Measurements from ENCODE around the gene JAKMIP2.

The JAKMIP2 gene

GRCh38 chr5:147547730-147548129 lies 234.8 kb downstream of the JAKMIP2 start:
- no peaks in the 10 kb centered on the region for H3K9me3 ChIP-seq (ENCODE audit: control insufficient read depth, low read length)
- no peak overlapping the region for H3K27ac ChIP-seq

GRCh38 chr5:147544556-147544955 lies 238.0 kb downstream of the JAKMIP2 start:
- Histone ChIP-seq H2AFZ (no peak overlapping the region), H3K4me1 (no peaks in the 10 kb centered on the region), H3K4me2 (ENCODE audit: low read length) (no peak overlapping the region), H3K36me3 (ENCODE audit: control insufficient read depth, insufficient read depth, low read length) (no peaks in the 10 kb centered on the region), H3K9ac (no peak overlapping the region), H3K9me3 (ENCODE audit: control insufficient read depth, low read length) (no peaks in the 10 kb centered on the region), H3K4me3 (ENCODE audit: low read depth, low read length) (no peak overlapping the region), H3K27me3 (ENCODE audit: control insufficient read depth, insufficient read depth, low read length) (no peaks in the 10 kb centered on the region), H3K27ac (no peak overlapping the region), H3K79me2 (no peaks in the 10 kb centered on the region)
- TF ChIP-seq, protein P1, sequence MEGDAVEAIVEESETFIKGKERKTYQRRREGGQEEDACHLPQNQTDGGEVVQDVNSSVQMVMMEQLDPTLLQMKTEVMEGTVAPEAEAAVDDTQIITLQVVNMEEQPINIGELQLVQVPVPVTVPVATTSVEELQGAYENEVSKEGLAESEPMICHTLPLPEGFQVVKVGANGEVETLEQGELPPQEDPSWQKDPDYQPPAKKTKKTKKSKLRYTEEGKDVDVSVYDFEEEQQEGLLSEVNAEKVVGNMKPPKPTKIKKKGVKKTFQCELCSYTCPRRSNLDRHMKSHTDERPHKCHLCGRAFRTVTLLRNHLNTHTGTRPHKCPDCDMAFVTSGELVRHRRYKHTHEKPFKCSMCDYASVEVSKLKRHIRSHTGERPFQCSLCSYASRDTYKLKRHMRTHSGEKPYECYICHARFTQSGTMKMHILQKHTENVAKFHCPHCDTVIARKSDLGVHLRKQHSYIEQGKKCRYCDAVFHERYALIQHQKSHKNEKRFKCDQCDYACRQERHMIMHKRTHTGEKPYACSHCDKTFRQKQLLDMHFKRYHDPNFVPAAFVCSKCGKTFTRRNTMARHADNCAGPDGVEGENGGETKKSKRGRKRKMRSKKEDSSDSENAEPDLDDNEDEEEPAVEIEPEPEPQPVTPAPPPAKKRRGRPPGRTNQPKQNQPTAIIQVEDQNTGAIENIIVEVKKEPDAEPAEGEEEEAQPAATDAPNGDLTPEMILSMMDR (IDR thresholded peaks at IDR 0.05) = no peak

More at GRCh38 chr5:147547730-147548129, 234.8 kb downstream of the JAKMIP2 start:
- Histone ChIP-seq H3K9ac (no peak overlapping the region), H3K4me2 (ENCODE audit: low read length) (no peak overlapping the region), H3K79me2 (no peaks in the 10 kb centered on the region), H3K36me3 (ENCODE audit: control insufficient read depth, insufficient read depth, low read length) (no peaks in the 10 kb centered on the region), H3K4me3 (ENCODE audit: low read depth, low read length) (no peak overlapping the region), H2AFZ (no peak overlapping the region), H3K27me3 (ENCODE audit: control insufficient read depth, insufficient read depth, low read length) (no peaks in the 10 kb centered on the region), H3K4me1 (no peaks in the 10 kb centered on the region)
- TF ChIP-seq, protein P1 (IDR thresholded peaks at IDR 0.05) = no peak

GRCh38 chr5:147539053-147539452 lies 243.5 kb downstream of the JAKMIP2 start:
- H3K36me3 ChIP-seq (ENCODE audit: control insufficient read depth, insufficient read depth, low read length) = no peaks in the 10 kb centered on the region
- no peak overlapping the region for H3K4me3 ChIP-seq (ENCODE audit: low read depth, low read length)
- H3K4me2 ChIP-seq (ENCODE audit: low read length) = no peak overlapping the region
- no peaks in the 10 kb centered on the region for H3K27me3 ChIP-seq (ENCODE audit: control insufficient read depth, insufficient read depth, low read length)
- H3K27ac ChIP-seq = no peak overlapping the region
- TF ChIP-seq, protein P1 (IDR thresholded peaks at IDR 0.05) = no peak
- no peaks in the 10 kb centered on the region for H3K9me3 ChIP-seq (ENCODE audit: control insufficient read depth, low read length)
- H3K4me1 ChIP-seq = no peaks in the 10 kb centered on the region
- no peak overlapping the region for H2AFZ ChIP-seq
- H3K9ac ChIP-seq = no peak overlapping the region
- no peaks in the 10 kb centered on the region for H3K79me2 ChIP-seq

- Histone ChIP-seq H3K36me3 (ENCODE audit: control insufficient read depth, insufficient read depth, low read length) (no peaks in the 10 kb centered on the region), H3K9me3 (ENCODE audit: control insufficient read depth, low read length) (no peaks in the 10 kb centered on the region), H3K4me1 (no peaks in the 10 kb centered on the region), H3K27me3 (ENCODE audit: control insufficient read depth, insufficient read depth, low read length) (no peaks in the 10 kb centered on the region), H3K27ac (no peak overlapping the region), H3K4me3 (ENCODE audit: low read depth, low read length) (no peak overlapping the region), H3K4me2 (ENCODE audit: low read length) (no peak overlapping the region), H2AFZ (no peak overlapping the region), H3K9ac (no peak overlapping the region), H3K79me2 (no peaks in the 10 kb centered on the region)
- TF ChIP-seq, protein P1 (IDR thresholded peaks at IDR 0.05) = no peak
Measured at GRCh38 chr5:147538236-147538635, 244.3 kb downstream of the JAKMIP2 start.
